ENCODE measurements around the gene TRIP6.
"Not testable (repeated sequence)": the region's sequence is repeated elsewhere in the genome, so short reads cannot be mapped to it uniquely, and the experiment has no call there.

TRIP6 gene

GRCh38 chr7:100839361-100839760 lies 27.8 kb upstream of the TRIP6 start:
- no peak for DNase-seq

GRCh38 chr7:100840470-100841100 lies 26.6 kb upstream of the TRIP6 start:
- DNase-seq = no peak

GRCh38 chr7:100847360-100847759 lies 19.8 kb upstream of the TRIP6 start:
- DNase-seq = no peak

- DNase-seq = peak; percentile 73
Observed at GRCh38 chr7:100852048-100852872, 14.9 kb upstream of the TRIP6 start, which contains the start of gene SLC12A9. Gene SLC12A9, plus strand, starts transcription at chr7:100852713. Its CDS starts 1,485 bp downstream, at chr7:100854198.

- no peak for DNase-seq
Observed at GRCh38 chr7:100854146-100854895, 12.9 kb upstream of the TRIP6 start.

- DNase-seq = not testable (repeated sequence)
Observed at GRCh38 chr7:100854899-100855298, 12.3 kb upstream of the TRIP6 start.

GRCh38 chr7:100855515-100855914 lies 11.7 kb upstream of the TRIP6 start:
- DNase-seq = no peak

- DNase-seq = no peak
Observed at GRCh38 chr7:100856871-100857282, 10.3 kb upstream of the TRIP6 start.

GRCh38 chr7:100859856-100860255 lies 7.3 kb upstream of the TRIP6 start:
- no peak for DNase-seq

- no peak for DNase-seq
Observed at GRCh38 chr7:100860702-100861615, 6.2 kb upstream of the TRIP6 start.

- no peak for DNase-seq
Observed at GRCh38 chr7:100861616-100861985, 5.6 kb upstream of the TRIP6 start.

- no peak for DNase-seq
Observed at GRCh38 chr7:100863406-100863950, 3.7 kb upstream of the TRIP6 start.

GRCh38 chr7:100864263-100864845 lies 2.8 kb upstream of the TRIP6 start:
- no peak for DNase-seq

GRCh38 chr7:100865372-100865911 lies 1.7 kb upstream of the TRIP6 start:
- no peak for DNase-seq

GRCh38 chr7:100865938-100866728 lies 1.1 kb upstream of the TRIP6 start:
- DNase-seq = no peak

GRCh38 chr7:100866729-100867039 lies 503 bp upstream of the TRIP6 start:
- DNase-seq = no peak

GRCh38 chr7:100867776-100868485 lies 744 bp downstream of the TRIP6 start:
- DNase-seq = no peak

- DNase-seq = no peak
Observed at GRCh38 chr7:100873599-100874299, 6.6 kb downstream of the TRIP6 start.

- no peak for DNase-seq
Observed at GRCh38 chr7:100874300-100874576, 7.1 kb downstream of the TRIP6 start.
